A673 (cell line): Measurements from ENCODE around the gene RNFT2. TPM values are rescaled to one million over a fixed set of nuclear protein-coding genes. Genes with fewer than 3 reads are reported as not detected.

Source experiments
- BruUV-seq: library from RNA; stranded (reverse); fragments of 400-500 nt; replicated peaks from 2 replicates; lab custom pipeline; 2021; lab: Mats Ljungman, UMichigan
- CTCF ChIA-PET: fragments of 300-600 bp; sonication (Branson Sonifier 250); formaldehyde crosslinking; loops from one replicate; lab custom pipeline; 2022; ENCODE audit warnings: antibody characterized with exemption; lab: Charles Lee
- POLR2A ChIA-PET: fragments of 300-600 bp; sonication (Branson Sonifier 250); formaldehyde crosslinking; loops from one replicate; lab custom pipeline; 2022; ENCODE audit warnings: antibody characterized with exemption; ENCODE audit not compliant: low non-redundant PET; lab: Charles Lee
- DNase-seq: peaks from one replicate; pipeline ENCODE4 v3.0.0-alpha.2; 2015; ENCODE audit warnings: low spot score
- H3K27ac ChIP-seq: fragments of 200-600 bp; sonication (generic); 2 replicates; pipeline ENCODE4 v1.5.1; 2016; ENCODE audit warnings: mixed run types, low read depth, mild to moderate bottlenecking, mixed read lengths, antibody characterized with exemption, low read length; ENCODE audit not compliant: poor library complexity, severe bottlenecking
- H3K27me3 ChIP-seq: fragments of 200-600 bp; sonication (generic); replicated peaks from 2 replicates; pipeline ENCODE4 v1.6.1; 2017; ENCODE audit warnings: mixed run types, low read depth, mild to moderate bottlenecking, mixed read lengths, antibody characterized with exemption, low read length; ENCODE audit not compliant: insufficient read depth, poor library complexity
- H3K36me3 ChIP-seq: fragments of 200-600 bp; sonication (generic); 2 replicates; pipeline ENCODE4 v1.6.1; 2016; ENCODE audit warnings: mixed run types, mild to moderate bottlenecking, mixed read lengths, antibody characterized with exemption, low read length; ENCODE audit not compliant: insufficient read depth, poor library complexity, severe bottlenecking
- H3K4me1 ChIP-seq: fragments of 200-600 bp; sonication (generic); 2 replicates; pipeline ENCODE4 v1.6.1; 2017; ENCODE audit warnings: mixed run types, mild to moderate bottlenecking, mixed read lengths, antibody characterized with exemption, low read length; ENCODE audit not compliant: insufficient read depth, poor library complexity, severe bottlenecking
- H3K4me3 ChIP-seq: fragments of 200-600 bp; sonication (generic); 2 replicates; pipeline ENCODE4 v1.5.1; 2016; ENCODE audit warnings: low read depth, mixed run types, mild to moderate bottlenecking, mixed read lengths, low read length; ENCODE audit not compliant: poor library complexity, severe bottlenecking
- H3K9me3 ChIP-seq: fragments of 200-600 bp; sonication (generic); 2 replicates; pipeline ENCODE4 v1.6.1; 2016; ENCODE audit warnings: mixed run types, low read depth, mild to moderate bottlenecking, mixed read lengths, antibody characterized with exemption, low read length; ENCODE audit not compliant: poor library complexity, severe bottlenecking
- EZH2 ChIP-seq: fragments of 200-600 bp; sonication (generic); IDR thresholded peaks from 2 replicates; pipeline ENCODE4 v1.6.1; 2017; ENCODE audit warnings: borderline replicate concordance, low read depth, mild to moderate bottlenecking, mixed read lengths, antibody characterized with exemption, low read length; ENCODE audit not compliant: poor library complexity, severe bottlenecking
- intact Hi-C: fragments of 100-400 bp; cut with micrococcal nuclease; formaldehyde crosslinking; loops from one replicate; pipeline ENCODE4 v1.10.0; 2022; ENCODE audit not compliant: unreplicated experiment
- total RNA-seq: library from RNA; stranded (reverse); gene quantifications from 2 replicates; pipeline ENCODE4 v1.2.3, GENCODE V29; 2021
- TF ChIP-seq, protein P1 (sequence below): fragments of 300-800, 200-600 bp; sonication (generic); conservative IDR thresholded peaks from 2 replicates; pipeline ENCODE4 v1.5.1; 2017; ENCODE audit warnings: low read depth, mild to moderate bottlenecking, antibody characterized with exemption, low read length, moderate library complexity, mixed read lengths

The RNFT2 gene
- total RNA-seq, 1 experiment from 2014 or later, result 36.4 TPM

DNA sequence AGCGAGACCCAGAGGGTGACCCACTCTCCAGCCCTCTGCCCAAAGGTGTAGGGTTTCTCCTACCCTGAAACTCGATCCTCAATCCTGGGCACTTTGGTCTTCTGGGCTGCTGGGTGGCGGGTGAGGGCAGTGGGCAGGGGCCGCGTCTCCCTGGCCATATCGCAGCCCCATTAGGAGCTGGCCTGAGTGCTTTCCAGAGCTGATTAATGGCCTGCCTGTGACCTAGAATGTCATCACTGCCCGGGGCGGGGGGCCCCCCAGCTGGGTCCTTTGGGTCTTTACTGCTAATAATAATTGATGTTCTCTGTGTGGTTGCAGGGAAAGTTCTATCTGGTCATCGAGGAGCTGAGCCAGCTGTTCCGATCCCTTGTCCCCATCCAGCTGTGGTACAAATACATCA, 95.4 kb downstream of the RNFT2 start:
- CTCF ChIA-PET, result no interaction called here
- Histone ChIP-seq H3K27ac (no peak overlapping the region), H3K27me3 (no peaks in the 10 kb centered on the region), H3K36me3 (no peaks in the 10 kb centered on the region), H3K9me3 (no peaks in the 10 kb centered on the region), H3K4me3 (no peak overlapping the region), H3K4me1 (no peaks in the 10 kb centered on the region)
- TF ChIP-seq, protein P1, sequence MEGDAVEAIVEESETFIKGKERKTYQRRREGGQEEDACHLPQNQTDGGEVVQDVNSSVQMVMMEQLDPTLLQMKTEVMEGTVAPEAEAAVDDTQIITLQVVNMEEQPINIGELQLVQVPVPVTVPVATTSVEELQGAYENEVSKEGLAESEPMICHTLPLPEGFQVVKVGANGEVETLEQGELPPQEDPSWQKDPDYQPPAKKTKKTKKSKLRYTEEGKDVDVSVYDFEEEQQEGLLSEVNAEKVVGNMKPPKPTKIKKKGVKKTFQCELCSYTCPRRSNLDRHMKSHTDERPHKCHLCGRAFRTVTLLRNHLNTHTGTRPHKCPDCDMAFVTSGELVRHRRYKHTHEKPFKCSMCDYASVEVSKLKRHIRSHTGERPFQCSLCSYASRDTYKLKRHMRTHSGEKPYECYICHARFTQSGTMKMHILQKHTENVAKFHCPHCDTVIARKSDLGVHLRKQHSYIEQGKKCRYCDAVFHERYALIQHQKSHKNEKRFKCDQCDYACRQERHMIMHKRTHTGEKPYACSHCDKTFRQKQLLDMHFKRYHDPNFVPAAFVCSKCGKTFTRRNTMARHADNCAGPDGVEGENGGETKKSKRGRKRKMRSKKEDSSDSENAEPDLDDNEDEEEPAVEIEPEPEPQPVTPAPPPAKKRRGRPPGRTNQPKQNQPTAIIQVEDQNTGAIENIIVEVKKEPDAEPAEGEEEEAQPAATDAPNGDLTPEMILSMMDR, result no peak
- no peak for TF ChIP-seq EZH2
- BruUV-seq, result no TSS peak
- DNase-seq, result no peak
- POLR2A ChIA-PET, result no interaction called here
- intact Hi-C loops, result no loop called here

DNA sequence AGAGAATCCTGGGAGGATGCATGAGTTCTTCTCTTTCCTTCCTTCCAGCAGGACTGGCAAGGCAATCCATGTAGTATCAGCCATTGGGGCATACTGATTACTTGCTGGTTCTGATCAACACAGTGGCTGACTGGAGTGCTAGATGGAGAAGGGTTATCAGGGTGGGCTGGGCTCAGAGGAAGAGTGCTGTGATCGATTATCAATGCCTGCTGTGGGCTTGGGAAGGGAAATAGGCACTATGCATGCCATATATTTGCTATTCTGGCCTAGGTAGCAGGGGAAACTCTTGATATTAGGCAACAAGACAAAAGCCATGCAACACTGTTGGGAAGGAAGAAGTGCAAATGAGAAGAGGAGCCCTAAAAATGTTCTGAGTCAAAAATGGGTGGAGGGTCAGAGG, 97.4 kb downstream of the RNFT2 start:
- TF ChIP-seq, protein P1, result no peak
- TF ChIP-seq EZH2, result no peak
- no peak overlapping the region for H3K27ac ChIP-seq
- no peaks in the 10 kb centered on the region for H3K27me3 ChIP-seq
- no peak overlapping the region for H3K4me3 ChIP-seq
- no peaks in the 10 kb centered on the region for H3K36me3 ChIP-seq
- POLR2A ChIA-PET, result no interaction called here
- BruUV-seq, result no TSS peak
- H3K4me1 ChIP-seq, result no peaks in the 10 kb centered on the region
- DNase-seq, result no peak
- intact Hi-C loops, result no loop called here
- CTCF ChIA-PET, result no interaction called here
- H3K9me3 ChIP-seq, result no peaks in the 10 kb centered on the region

DNA sequence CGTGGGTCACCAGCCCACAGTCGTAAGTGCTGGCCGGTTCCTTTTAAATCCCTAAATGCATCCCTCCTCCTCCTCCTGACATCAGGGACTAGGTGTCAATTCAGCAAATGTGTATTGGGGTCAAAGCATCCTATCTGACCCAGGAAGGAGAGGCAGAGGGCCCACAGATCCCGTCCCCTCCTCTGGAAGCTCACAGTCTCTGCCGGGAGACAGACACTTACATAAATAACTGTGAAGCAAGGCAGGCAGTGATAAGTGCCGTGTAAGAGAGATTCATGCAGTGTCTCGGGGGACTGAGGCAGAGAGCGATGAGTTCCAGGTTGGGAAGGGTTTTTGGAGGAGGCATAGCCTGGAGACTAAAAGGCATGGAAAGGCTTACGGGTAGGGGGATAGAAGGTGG, 99.0 kb downstream of the RNFT2 start:
- no peak overlapping the region for H3K4me3 ChIP-seq
- no TSS peak for BruUV-seq
- TF ChIP-seq, protein P1, result no peak
- TF ChIP-seq EZH2, result no peak
- no peak for DNase-seq
- intact Hi-C loops, result no loop called here
- H3K36me3 ChIP-seq, result no peaks in the 10 kb centered on the region
- ChIA-PET CTCF (no interaction called here), POLR2A (no interaction called here)
- H3K4me1 ChIP-seq, result no peaks in the 10 kb centered on the region
- no peaks in the 10 kb centered on the region for H3K9me3 ChIP-seq
- no peaks in the 10 kb centered on the region for H3K27me3 ChIP-seq
- no peak overlapping the region for H3K27ac ChIP-seq
